Activated CD4-positive, alpha-beta memory T cell treated with anti-CD3 and anti-CD28 coated beads for 36 hours (primary cell): Measurements from ENCODE around the gene MAPK13. TPM values are rescaled to one million over a fixed set of nuclear protein-coding genes. Genes with fewer than 3 reads are reported as not detected.
"Not testable (repeated sequence)": the region's sequence is repeated elsewhere in the genome, so short reads cannot be mapped to it uniquely, and the experiment has no call there.

Source experiments
- CTCF ChIA-PET: fragments of 350-600 bp; sonication (Branson Sonifier 250); formaldehyde crosslinking; loops from one replicate; lab custom pipeline; 2021; ENCODE audit warnings: antibody characterized with exemption, inconsistent platforms; lab: Charles Lee
- POLR2A ChIA-PET: fragments of 350-600 bp; sonication (Branson Sonifier 250); formaldehyde crosslinking; loops from one replicate; lab custom pipeline; 2021; ENCODE audit warnings: antibody characterized with exemption; lab: Charles Lee
- DNase-seq: peaks from one replicate; pipeline ENCODE4 v3.0.0-alpha.2; 2020
- H3K27ac Mint-ChIP-seq: one replicate; pipeline ENCODE4 v1.8.0; 2021; ENCODE audit warnings: mixed read lengths
- H3K27me3 Mint-ChIP-seq: one replicate; pipeline ENCODE4 v1.8.0; 2021; ENCODE audit warnings: mixed read lengths
- H3K36me3 Mint-ChIP-seq: one replicate; pipeline ENCODE4 v1.8.0; 2021; ENCODE audit warnings: mixed read lengths
- H3K4me1 Mint-ChIP-seq: one replicate; pipeline ENCODE4 v1.8.0; 2021; ENCODE audit warnings: low read depth, mixed read lengths
- H3K4me3 Mint-ChIP-seq: one replicate; pipeline ENCODE4 v1.8.0; 2021; ENCODE audit warnings: mild to moderate bottlenecking, mixed read lengths
- H3K9me3 Mint-ChIP-seq: one replicate; pipeline ENCODE4 v1.8.0; 2021; ENCODE audit warnings: mixed read lengths
- intact Hi-C: fragments of 100-400 bp; cut with micrococcal nuclease; formaldehyde crosslinking; loops from one replicate; pipeline ENCODE4 v1.15.1; 2023
- total RNA-seq, 2 experiments: library from RNA; stranded (reverse); gene quantifications; one replicate each; pipeline ENCODE4 v1.2.3, GENCODE V29; 2021

Gene MAPK13
- total RNA-seq, 2 experiments from 2014 or later = 61.0 to 65.0 TPM

DNA sequence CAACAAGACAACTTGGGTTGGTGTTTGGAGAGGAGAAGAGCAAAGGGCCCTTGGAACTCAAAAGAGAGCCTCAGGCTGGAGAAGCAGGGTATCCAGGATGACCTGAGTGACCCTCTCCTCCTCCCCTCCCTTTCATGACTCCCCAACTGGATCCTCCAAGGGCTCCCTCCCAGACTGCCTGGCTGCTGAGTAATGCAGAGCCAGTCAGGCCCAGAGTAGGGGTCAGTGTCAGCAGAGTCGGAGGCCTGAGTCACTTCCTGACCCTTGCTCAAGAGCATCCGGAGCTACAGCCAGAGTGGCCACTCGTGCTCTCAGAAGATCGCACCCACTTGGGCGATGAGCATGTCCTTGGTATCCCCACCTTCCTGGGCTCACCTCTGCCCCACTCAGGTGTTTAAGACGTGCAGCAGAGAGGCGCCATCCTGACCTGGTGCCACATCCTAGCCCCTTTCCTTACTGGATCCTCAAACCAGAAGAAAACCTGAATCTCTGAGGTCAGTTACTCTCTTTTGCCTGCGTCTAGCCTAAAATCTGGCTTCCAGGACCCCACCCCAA is 2.8 kb upstream of the MAPK13 start:
- Mint-ChIP-seq H3K36me3 (peaks cover 5% of the 10 kb centered on the region), H3K4me1 (peaks cover 53% of the 10 kb centered on the region), H3K4me3 (no peak overlapping the region), H3K27me3 (no peaks in the 10 kb centered on the region), H3K27ac (no peak overlapping the region), H3K9me3 (no peaks in the 10 kb centered on the region)
- DNase-seq = no peak
- ChIA-PET CTCF (interaction anchor here (0.6 to 1.2 kb wide), 4 partner anchors 41 to 100 kb away, joined by 3 to 4 read pairs (median 4); partner anchors contain the start of gene MAPK14), POLR2A (interaction anchor here (1.2 kb wide), 1 partner anchor 100 kb away, joined by 3 read pairs; the partner anchor contains the start of gene MAPK14)
- intact Hi-C loops = loop anchor here (10.0 kb wide), 2 partner anchors 177 to 1893 kb away; partner anchors contain the start of gene HMGA1

DNA sequence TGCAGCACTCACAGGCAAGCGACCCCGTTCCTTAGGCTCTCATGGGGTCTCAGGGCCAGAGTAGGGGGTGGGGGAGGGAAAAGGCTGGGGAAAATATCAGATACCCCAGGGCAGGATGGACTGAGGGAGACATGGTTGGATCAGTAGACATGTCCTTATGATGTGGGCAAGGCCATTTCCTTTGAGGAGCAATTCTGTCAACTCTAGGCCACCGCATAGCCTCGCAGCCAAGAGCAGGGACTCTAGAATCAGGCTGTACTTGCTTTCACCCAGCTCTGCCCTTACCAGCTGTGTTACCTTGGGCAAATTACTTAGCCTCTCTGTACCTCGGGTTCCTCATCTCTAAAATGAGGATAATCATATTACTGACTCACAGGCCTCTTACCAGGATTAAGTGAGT is 2.2 kb upstream of the MAPK13 start:
- Mint-ChIP-seq H3K4me1 (peaks cover 53% of the 10 kb centered on the region), H3K36me3 (peaks cover 9% of the 10 kb centered on the region), H3K27ac (no peak overlapping the region), H3K4me3 (no peak overlapping the region), H3K9me3 (no peaks in the 10 kb centered on the region), H3K27me3 (no peaks in the 10 kb centered on the region)
- ChIA-PET POLR2A (no interaction called here), CTCF (interaction anchor here (0.6 kb wide), 1 partner anchor 48 kb away, joined by 3 read pairs; no protein-coding TSS in a partner anchor)
- no peak for DNase-seq
- intact Hi-C loops = loop anchor here (10.0 kb wide), 2 partner anchors 177 to 1893 kb away; partner anchors contain the start of gene HMGA1

DNA sequence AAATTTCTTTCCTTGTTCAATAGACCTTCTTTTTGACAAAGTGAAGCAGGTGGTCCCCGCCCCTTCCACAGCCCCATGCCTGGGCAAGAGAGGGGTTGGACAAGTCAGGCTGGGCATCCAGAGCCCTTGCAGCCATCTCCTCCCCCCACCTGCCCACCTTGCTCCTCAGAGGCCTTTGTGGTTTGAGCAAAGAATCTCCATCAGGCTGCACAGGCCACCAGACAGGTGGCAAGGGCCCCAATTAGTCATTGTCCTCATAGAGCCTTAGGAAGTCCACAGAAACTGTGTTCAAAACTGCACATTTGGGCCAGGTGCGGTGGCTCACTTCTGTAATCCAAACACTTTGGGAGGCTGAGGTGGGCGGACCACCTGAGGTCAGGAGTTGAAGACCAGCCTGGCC is 1.5 kb upstream of the MAPK13 start:
- Mint-ChIP-seq H3K36me3 (peaks cover 15% of the 10 kb centered on the region), H3K9me3 (no peaks in the 10 kb centered on the region), H3K4me1 (peaks cover 53% of the 10 kb centered on the region), H3K4me3 (peak overlapping the region; percentile 2), H3K27ac (no peak overlapping the region), H3K27me3 (no peaks in the 10 kb centered on the region)
- POLR2A ChIA-PET = interaction anchor here (1.4 to 3.3 kb wide), 3 partner anchors 10 to 100 kb away, joined by 3 to 29 read pairs (median 5); partner anchors contain the start of genes BRPF3 and MAPK14
- intact Hi-C loops = loop anchor here (10.0 kb wide), 2 partner anchors 176 to 1894 kb away; partner anchors contain the start of gene HMGA1
- no peak for DNase-seq
- CTCF ChIA-PET = interaction anchor here (1.3 kb wide), 2 partner anchors 8 to 69 kb away, joined by 3 to 9 read pairs; no protein-coding TSS in a partner anchor

DNA sequence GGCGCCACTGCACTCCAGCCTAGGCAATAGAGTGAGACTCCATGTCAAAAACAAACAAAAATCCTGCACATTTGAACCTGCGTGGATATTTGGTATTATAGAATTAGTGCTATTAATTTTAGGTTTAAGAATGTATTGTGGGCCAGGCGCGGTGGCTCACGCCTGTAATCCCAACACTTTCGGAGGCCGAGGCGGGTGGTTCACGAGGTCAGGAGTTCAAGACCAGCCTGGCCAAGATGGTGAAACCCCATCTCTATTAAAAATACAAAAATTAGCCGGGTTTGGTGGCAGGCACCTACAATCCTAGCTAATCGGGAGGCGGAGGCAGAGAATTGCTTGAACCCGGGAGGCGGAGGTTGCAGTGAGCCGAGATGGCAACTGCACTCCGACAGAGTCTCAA is 979 bp upstream of the MAPK13 start:
- peak overlapping the region; percentile 18 for H3K4me3 Mint-ChIP-seq
- ChIA-PET CTCF (interaction anchor here (0.8 to 1.3 kb wide), 3 partner anchors 8 to 101 kb away, joined by 3 to 9 read pairs (median 5); no protein-coding TSS in a partner anchor), POLR2A (interaction anchor here (1.0 to 4.4 kb wide), 5 partner anchors 8 to 101 kb away, joined by 3 to 71 read pairs (median 5); partner anchors contain the start of genes BRPF3 and MAPK14)
- peaks cover 51% of the 10 kb centered on the region for H3K4me1 Mint-ChIP-seq
- peaks cover 18% of the 10 kb centered on the region for H3K36me3 Mint-ChIP-seq
- H3K27ac Mint-ChIP-seq, DNase-seq, H3K9me3 Mint-ChIP-seq, H3K27me3 Mint-ChIP-seq: not testable (repeated sequence)
- intact Hi-C loops = loop anchor here (10.0 kb wide), 2 partner anchors 175 to 1895 kb away; partner anchors contain the start of gene HMGA1

DNA sequence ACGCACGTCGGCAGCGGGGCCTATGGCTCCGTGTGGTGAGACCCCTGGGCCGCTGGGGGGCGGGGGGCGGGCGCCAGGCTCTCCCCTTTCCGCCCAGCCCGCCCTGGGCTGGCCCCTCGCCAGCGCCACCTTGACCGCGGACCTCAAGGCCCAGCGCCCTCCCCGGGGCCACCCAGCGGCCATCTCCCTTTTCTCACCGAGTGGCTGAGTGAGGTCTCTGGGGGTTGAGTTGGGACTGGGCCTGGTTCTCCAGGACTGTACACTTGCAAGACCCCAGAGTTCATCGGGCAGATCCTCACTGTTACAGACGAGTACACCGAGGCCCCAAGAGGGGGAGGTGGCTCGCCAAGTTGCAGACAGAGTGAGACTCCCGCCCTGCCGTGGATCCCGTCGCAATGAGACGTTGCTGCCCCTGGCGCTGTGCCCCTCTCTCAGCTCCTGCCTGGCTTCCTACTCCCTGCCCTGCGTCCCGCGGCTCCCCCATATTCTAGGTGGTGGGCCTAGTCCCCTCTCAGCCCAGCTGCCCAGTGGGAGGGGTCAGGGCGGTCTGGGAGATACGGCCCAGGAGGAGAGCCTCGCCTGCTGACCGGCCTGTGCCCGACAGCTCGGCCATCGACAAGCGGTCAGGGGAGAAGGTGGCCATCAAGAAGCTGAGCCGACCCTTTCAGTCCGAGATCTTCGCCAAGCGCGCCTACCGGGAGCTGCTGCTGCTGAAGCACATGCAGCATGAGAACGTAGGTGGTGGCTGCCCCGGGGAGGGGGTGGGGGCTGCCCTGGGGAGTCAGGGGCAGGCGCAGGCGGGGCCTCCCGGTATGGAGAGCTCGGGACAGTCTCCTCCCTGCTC is 576 bp downstream of the MAPK13 start:
- intact Hi-C loops = loop anchor here (1.0 to 5.0 kb wide), 5 partner anchors 11 to 551 kb away; partner anchors contain the start of gene MAPK14
- Mint-ChIP-seq H3K27me3 (no peaks in the 10 kb centered on the region), H3K4me3 (peak overlapping the region; percentile 83), H3K9me3 (no peaks in the 10 kb centered on the region), H3K36me3 (peaks cover 20% of the 10 kb centered on the region), H3K27ac (peak overlapping the region; percentile 94), H3K4me1 (peaks cover 50% of the 10 kb centered on the region)
- DNase-seq = peak; percentile 86
- ChIA-PET CTCF (interaction anchor here (0.6 to 3.6 kb wide), 15 partner anchors 9 to 311 kb away, joined by 3 to 36 read pairs (median 4); partner anchors contain the start of genes BRPF3 and MAPK14), POLR2A (interaction anchor here (0.8 to 4.4 kb wide), 12 partner anchors 9 to 103 kb away, joined by 3 to 71 read pairs (median 5); partner anchors contain the start of genes BRPF3 and MAPK14)

DNA sequence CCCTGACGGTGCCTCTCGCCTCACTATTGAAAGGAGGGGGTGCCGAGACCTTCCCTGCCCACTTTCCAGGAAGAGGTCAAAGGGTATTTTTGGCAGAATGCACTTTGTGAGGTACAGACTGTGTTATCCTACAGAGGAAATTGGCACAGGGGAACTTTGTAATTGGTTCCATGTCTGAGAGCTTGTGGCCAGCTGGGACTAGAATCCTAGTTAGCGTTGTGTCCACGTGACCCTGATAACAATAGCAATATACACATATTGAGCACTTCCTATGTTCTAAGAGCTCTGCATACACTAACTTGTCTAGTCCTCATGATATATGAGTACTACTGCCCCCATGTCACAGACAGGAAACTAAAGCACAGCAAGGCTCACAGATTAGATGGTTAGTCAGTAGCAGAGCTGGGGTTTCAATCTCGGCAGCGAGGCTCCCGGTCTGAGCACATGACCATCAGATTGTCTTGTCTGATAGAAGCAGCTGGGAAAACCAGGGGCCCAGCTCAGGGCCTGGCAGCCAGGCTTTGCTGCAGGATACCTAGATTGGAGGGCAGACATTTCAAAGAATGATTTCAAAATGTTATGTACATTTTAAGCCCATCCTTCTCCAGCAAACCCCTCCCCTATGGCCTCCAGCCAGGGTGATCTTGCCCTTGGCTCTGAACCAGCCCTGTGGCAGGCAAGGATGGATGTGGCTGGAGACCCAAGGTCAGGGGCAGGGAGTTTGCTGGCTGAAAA is 1.4 kb downstream of the MAPK13 start:
- intact Hi-C loops = loop anchor here (1.0 to 5.0 kb wide), 5 partner anchors 11 to 551 kb away; partner anchors contain the start of gene MAPK14
- CTCF ChIA-PET = interaction anchor here (0.6 to 3.6 kb wide), 16 partner anchors 8 to 310 kb away, joined by 3 to 36 read pairs (median 4); partner anchors contain the start of genes BRPF3 and MAPK14
- DNase-seq = peak; percentile 84
- POLR2A ChIA-PET = interaction anchor here (0.8 to 4.4 kb wide), 11 partner anchors 8 to 103 kb away, joined by 3 to 71 read pairs (median 5); partner anchors contain the start of genes BRPF3 and MAPK14
- H3K4me1 Mint-ChIP-seq = peaks cover 43% of the 10 kb centered on the region
- peak overlapping the region; percentile 94 for H3K27ac Mint-ChIP-seq
- no peaks in the 10 kb centered on the region for H3K27me3 Mint-ChIP-seq
- H3K4me3 Mint-ChIP-seq = peak overlapping the region; percentile 83
- peaks cover 23% of the 10 kb centered on the region for H3K36me3 Mint-ChIP-seq
- no peaks in the 10 kb centered on the region for H3K9me3 Mint-ChIP-seq

DNA sequence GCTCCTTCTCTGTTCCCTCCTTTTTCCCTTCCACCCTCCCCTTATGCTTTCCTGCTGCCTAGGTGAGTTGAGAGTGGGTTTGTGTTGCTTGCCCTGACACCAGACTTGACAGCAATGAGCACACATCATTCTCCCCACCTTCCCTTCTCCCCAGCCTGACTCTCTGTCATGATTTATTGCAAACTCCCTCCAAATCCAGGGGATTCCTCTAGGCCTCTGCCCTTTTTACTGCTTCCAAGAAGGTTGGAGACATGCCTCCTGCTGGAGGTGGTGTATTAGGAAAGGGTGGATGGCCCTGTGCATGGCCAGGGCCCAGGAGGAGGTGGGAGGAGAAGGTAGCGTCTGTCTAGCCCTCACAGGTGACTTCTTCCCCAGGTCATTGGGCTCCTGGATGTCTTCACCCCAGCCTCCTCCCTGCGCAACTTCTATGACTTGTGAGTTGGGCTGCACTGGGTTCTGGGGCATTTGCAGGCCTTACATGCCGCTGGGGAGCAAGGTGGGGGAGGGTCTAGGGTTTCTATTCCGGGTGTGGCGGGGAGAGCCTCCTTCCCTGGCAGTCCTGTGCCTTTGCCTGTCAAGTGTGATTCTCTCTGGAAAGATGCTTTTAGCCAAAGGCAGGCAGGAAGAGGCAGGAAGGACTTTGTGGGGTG is 2.1 kb downstream of the MAPK13 start:
- ChIA-PET CTCF (interaction anchor here (1.0 to 3.6 kb wide), 12 partner anchors 7 to 228 kb away, joined by 3 to 36 read pairs (median 4); partner anchors contain the start of gene MAPK14), POLR2A (interaction anchor here (0.9 to 4.4 kb wide), 8 partner anchors 10 to 104 kb away, joined by 3 to 71 read pairs (median 5); partner anchors contain the start of genes BRPF3 and MAPK14)
- DNase-seq = no peak
- H3K9me3 Mint-ChIP-seq = no peaks in the 10 kb centered on the region
- peak overlapping the region; percentile 83 for H3K4me3 Mint-ChIP-seq
- H3K27me3 Mint-ChIP-seq = no peaks in the 10 kb centered on the region
- intact Hi-C loops = loop anchor here (5.0 kb wide), 1 partner anchor 550 kb away; no protein-coding TSS in a partner anchor
- H3K36me3 Mint-ChIP-seq = peaks cover 27% of the 10 kb centered on the region
- peak overlapping the region; percentile 94 for H3K27ac Mint-ChIP-seq
- H3K4me1 Mint-ChIP-seq = peaks cover 36% of the 10 kb centered on the region

DNA sequence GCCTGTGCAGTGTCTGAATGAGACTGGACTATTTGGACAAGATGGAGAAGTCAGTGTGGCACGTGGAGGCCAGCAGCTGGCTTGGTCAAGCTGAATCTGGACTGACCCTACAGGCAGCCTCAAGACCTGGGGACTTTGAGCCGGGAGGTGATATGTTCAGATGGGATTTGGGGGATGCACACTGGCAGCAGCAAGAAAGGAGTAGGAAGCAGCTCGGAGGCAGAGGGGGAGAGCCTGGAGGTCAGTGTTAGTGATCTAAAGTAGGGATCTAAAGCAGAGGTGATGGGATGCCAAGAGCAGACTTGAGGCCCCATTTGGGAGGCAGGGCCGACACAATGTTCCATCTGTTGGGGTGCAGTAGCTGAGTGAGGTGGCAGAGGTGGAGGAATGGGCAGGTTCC is 2.8 kb downstream of the MAPK13 start:
- no peak overlapping the region for H3K4me3 Mint-ChIP-seq
- intact Hi-C loops = loop anchor here (5.0 kb wide), 1 partner anchor 549 kb away; no protein-coding TSS in a partner anchor
- DNase-seq = no peak
- H3K9me3 Mint-ChIP-seq = no peaks in the 10 kb centered on the region
- CTCF ChIA-PET = interaction anchor here (1.2 to 3.6 kb wide), 2 partner anchors 11 to 62 kb away, joined by 3 to 36 read pairs; no protein-coding TSS in a partner anchor
- H3K27ac Mint-ChIP-seq = no peak overlapping the region
- POLR2A ChIA-PET = interaction anchor here (2.1 to 4.4 kb wide), 2 partner anchors 9 to 12 kb away, joined by 9 to 71 read pairs; no protein-coding TSS in a partner anchor
- peaks cover 30% of the 10 kb centered on the region for H3K4me1 Mint-ChIP-seq
- peaks cover 27% of the 10 kb centered on the region for H3K36me3 Mint-ChIP-seq
- H3K27me3 Mint-ChIP-seq = no peaks in the 10 kb centered on the region

DNA sequence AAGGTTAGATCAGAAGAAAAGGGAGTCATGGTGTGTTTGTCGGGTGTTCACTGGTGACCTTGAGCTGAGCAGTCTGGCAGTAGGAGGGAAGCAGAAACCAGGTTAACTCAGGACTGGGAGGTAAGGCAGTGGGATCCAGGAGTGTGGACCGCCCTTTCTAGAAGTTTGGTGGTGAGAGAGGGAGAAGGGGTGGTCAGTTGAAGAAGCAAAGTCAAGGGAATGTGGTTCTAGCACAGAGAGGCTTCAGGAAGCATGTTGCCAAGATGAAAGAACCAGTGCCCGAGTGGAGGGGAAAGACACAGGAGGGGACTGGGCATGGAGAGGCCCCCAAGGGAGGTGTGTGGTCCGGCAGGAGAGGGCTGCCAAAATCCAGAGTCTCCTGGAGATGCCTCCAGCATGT is 3.6 kb downstream of the MAPK13 start:
- intact Hi-C loops = loop anchor here (5.0 kb wide), 1 partner anchor 548 kb away; no protein-coding TSS in a partner anchor
- Mint-ChIP-seq H3K4me3 (no peak overlapping the region), H3K27me3 (no peaks in the 10 kb centered on the region), H3K4me1 (peaks cover 30% of the 10 kb centered on the region), H3K27ac (no peak overlapping the region), H3K9me3 (no peaks in the 10 kb centered on the region), H3K36me3 (peaks cover 33% of the 10 kb centered on the region)
- ChIA-PET POLR2A (no interaction called here), CTCF (interaction anchor here (1.2 to 3.6 kb wide), 2 partner anchors 12 to 61 kb away, joined by 3 to 36 read pairs; no protein-coding TSS in a partner anchor)
- no peak for DNase-seq
